GM12878 (cell line): Measurements from ENCODE around the gene PTK7.

ENCODE experiments used
- EP300 ChIP-seq, 2 experiments: fragments of 150-350 bp in 1 of 2; IDR thresholded peaks; 2 replicates each; pipeline ENCODE4 v1.6.1; 2011 to 2012; ENCODE audit warnings: low read depth in 2 of 2, low read length in 2 of 2, borderline replicate concordance in 1 of 2, improper control_type of control experiment in 1 of 2, inconsistent platforms in 1 of 2; ENCODE audit not compliant: control insufficient read depth in 1 of 2
- ESRRA ChIP-seq: IDR thresholded peaks from 2 replicates; pipeline ENCODE4 v1.6.1; 2012; ENCODE audit warnings: mild to moderate bottlenecking, low read length, improper control_type of control experiment
- EZH2 ChIP-seq: IDR thresholded peaks from 2 replicates; pipeline ENCODE4 v1.6.1; 2012; ENCODE audit warnings: low read depth, mild to moderate bottlenecking, control low read depth, inconsistent platforms, low read length, borderline replicate concordance; ENCODE audit not compliant: control insufficient read depth
- JUND ChIP-seq: IDR thresholded peaks from 2 replicates; pipeline ENCODE4 v1.6.1; 2012; ENCODE audit warnings: low read depth, mild to moderate bottlenecking, low read length, improper control_type of control experiment, moderate library complexity
- POLR2A ChIP-seq: IDR thresholded peaks from 2 replicates; pipeline ENCODE4 v1.6.1; 2011; ENCODE audit warnings: low read depth, mild to moderate bottlenecking, low read length
- SMC3 ChIP-seq: IDR thresholded peaks from 2 replicates; pipeline ENCODE4 v1.6.1; 2011; ENCODE audit warnings: low read length, improper control_type of control experiment, borderline replicate concordance
- TF ChIP-seq, protein P1 (sequence below): fragments of 450-650 bp; IDR thresholded peaks from 2 replicates; pipeline ENCODE4 v1.6.1; 2017; ENCODE audit warnings: mild to moderate bottlenecking, moderate library complexity
- TF ChIP-seq, protein P2 (sequence below), 3 experiments: IDR thresholded peaks in 2 of 3; conservative IDR thresholded peaks in 1 of 3; 2 replicates each; pipeline ENCODE4 v1.5.1; 2011; ENCODE audit warnings: low read depth in 3 of 3, low read length in 3 of 3, mild to moderate bottlenecking in 3 of 3, control low read depth in 2 of 3, moderate library complexity in 2 of 3, inconsistent platforms in 1 of 3, mixed read lengths in 1 of 3; ENCODE audit not compliant: control insufficient read depth in 2 of 3, insufficient read depth in 1 of 3; ENCODE audit errors: extremely low read depth in 1 of 3
- TF ChIP-seq, protein P3 (sequence below): fragments of 450-650 bp; IDR thresholded peaks from 2 replicates; pipeline ENCODE4 v1.6.1; 2016; ENCODE audit warnings: mild to moderate bottlenecking

DNA sequence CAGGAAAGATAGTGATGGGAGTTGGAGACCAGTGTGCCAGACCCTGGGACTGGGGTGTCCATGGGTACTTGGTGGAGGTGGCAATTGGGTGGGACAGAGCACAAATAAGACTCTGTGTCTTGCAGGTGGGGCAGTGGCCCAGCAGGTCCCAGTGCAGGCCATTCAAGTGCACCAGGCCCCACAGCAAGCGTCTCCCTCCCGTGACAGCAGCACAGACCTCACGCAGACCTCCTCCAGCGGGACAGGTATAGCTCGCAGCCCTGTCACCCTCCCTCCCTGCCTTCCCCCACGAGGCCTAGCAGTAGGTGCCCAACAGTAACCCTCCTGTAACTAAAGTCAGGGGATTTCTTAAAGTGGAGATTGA is 100.3 kb downstream of the PTK7 start:
- TF ChIP-seq, protein P1, sequence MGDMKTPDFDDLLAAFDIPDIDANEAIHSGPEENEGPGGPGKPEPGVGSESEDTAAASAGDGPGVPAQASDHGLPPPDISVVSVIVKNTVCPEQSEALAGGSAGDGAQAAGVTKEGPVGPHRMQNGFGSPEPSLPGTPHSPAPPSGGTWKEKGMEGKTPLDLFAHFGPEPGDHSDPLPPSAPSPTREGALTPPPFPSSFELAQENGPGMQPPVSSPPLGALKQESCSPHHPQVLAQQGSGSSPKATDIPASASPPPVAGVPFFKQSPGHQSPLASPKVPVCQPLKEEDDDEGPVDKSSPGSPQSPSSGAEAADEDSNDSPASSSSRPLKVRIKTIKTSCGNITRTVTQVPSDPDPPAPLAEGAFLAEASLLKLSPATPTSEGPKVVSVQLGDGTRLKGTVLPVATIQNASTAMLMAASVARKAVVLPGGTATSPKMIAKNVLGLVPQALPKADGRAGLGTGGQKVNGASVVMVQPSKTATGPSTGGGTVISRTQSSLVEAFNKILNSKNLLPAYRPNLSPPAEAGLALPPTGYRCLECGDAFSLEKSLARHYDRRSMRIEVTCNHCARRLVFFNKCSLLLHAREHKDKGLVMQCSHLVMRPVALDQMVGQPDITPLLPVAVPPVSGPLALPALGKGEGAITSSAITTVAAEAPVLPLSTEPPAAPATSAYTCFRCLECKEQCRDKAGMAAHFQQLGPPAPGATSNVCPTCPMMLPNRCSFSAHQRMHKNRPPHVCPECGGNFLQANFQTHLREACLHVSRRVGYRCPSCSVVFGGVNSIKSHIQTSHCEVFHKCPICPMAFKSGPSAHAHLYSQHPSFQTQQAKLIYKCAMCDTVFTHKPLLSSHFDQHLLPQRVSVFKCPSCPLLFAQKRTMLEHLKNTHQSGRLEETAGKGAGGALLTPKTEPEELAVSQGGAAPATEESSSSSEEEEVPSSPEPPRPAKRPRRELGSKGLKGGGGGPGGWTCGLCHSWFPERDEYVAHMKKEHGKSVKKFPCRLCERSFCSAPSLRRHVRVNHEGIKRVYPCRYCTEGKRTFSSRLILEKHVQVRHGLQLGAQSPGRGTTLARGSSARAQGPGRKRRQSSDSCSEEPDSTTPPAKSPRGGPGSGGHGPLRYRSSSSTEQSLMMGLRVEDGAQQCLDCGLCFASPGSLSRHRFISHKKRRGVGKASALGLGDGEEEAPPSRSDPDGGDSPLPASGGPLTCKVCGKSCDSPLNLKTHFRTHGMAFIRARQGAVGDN, result no peak
- TF ChIP-seq, protein P2, sequence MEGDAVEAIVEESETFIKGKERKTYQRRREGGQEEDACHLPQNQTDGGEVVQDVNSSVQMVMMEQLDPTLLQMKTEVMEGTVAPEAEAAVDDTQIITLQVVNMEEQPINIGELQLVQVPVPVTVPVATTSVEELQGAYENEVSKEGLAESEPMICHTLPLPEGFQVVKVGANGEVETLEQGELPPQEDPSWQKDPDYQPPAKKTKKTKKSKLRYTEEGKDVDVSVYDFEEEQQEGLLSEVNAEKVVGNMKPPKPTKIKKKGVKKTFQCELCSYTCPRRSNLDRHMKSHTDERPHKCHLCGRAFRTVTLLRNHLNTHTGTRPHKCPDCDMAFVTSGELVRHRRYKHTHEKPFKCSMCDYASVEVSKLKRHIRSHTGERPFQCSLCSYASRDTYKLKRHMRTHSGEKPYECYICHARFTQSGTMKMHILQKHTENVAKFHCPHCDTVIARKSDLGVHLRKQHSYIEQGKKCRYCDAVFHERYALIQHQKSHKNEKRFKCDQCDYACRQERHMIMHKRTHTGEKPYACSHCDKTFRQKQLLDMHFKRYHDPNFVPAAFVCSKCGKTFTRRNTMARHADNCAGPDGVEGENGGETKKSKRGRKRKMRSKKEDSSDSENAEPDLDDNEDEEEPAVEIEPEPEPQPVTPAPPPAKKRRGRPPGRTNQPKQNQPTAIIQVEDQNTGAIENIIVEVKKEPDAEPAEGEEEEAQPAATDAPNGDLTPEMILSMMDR (IDR thresholded peaks at IDR 0.05 in 2 of 3, conservative IDR thresholded peaks at IDR 0.05 in 1 of 3; ENCODE audit: control insufficient read depth in 2 of 3, extremely low read depth in 1 of 3, insufficient read depth in 1 of 3, low read depth in 3 of 3, low read length in 3 of 3), result no peak
- no peak for TF ChIP-seq JUND
- TF ChIP-seq, protein P3, sequence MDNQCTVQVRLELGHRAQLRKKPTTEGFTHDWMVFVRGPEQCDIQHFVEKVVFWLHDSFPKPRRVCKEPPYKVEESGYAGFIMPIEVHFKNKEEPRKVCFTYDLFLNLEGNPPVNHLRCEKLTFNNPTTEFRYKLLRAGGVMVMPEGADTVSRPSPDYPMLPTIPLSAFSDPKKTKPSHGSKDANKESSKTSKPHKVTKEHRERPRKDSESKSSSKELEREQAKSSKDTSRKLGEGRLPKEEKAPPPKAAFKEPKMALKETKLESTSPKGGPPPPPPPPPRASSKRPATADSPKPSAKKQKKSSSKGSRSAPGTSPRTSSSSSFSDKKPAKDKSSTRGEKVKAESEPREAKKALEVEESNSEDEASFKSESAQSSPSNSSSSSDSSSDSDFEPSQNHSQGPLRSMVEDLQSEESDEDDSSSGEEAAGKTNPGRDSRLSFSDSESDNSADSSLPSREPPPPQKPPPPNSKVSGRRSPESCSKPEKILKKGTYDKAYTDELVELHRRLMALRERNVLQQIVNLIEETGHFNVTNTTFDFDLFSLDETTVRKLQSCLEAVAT, result no peak
- TF ChIP-seq SMC3, result no peak
- TF ChIP-seq EP300 (IDR thresholded peaks at IDR 0.05; ENCODE audit: borderline replicate concordance in 1 of 2, control insufficient read depth in 1 of 2, low read depth in 2 of 2, low read length in 2 of 2), result no peak
- no peak for TF ChIP-seq POLR2A
- no peak for TF ChIP-seq EZH2
- TF ChIP-seq ESRRA, result no peak
